CD4-positive, alpha-beta T cell treated with Interleukin-6 for 4 hours (primary cell): ENCODE measurements around the gene EIF1B.

Source experiments
- DNase-seq: peaks from one replicate; pipeline ENCODE4 v3.0.0-alpha.2; 2020; ENCODE audit warnings: mixed read lengths

EIF1B gene

DNA sequence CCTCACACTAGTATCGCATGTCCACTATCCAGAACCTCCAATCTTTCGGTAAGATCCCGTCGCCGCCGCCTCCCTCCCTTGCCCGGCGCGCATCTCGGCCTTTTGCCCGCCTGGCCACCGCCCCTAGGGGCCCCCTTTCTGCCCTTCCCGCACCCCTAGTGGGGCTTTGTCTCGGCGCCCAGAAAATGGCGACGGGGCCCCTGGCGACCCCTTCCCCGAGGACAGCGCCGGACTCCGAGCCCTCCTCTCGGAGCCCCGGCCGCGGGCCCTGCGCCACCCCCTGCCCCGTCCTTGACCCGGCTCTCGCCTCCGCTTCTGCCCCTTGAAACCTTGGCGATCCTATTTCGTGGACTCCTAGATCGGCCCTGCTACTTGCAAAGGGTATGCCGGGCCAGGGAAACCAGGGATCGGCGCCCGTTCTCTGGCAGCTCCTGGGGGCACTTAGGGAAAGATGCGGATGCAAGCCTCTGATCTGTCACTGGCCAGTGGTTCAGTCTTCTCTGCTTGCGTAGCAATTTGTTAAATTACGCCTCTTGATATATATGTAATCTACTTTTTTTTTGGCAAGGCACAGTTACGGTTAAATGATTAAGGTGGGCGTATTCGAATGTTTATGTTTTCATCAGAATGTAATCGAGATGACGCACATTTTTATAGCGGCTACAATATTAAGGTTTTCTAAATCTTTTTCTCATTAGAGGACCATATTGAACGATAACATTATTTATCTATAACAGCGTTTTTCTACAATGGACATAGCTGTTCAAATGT lies 603 bp downstream of the EIF1B start:
- no peak for DNase-seq

DNA sequence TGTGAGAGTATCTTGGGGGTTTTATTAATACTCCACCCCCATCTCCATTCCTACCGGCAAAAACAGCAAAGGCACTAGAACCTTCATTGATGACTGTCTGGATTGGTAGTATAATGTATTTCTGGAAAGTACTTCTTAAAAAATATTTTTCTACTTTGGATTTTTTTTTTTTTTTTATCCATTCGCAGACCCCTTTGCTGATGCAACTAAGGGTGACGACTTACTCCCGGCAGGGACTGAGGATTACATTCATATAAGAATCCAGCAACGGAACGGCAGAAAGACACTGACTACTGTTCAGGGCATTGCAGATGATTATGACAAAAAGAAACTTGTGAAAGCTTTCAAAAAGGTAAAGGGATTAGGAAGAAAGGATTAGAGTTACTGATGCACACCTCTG lies 1.2 kb downstream of the EIF1B start:
- DNase-seq: no peak

DNA sequence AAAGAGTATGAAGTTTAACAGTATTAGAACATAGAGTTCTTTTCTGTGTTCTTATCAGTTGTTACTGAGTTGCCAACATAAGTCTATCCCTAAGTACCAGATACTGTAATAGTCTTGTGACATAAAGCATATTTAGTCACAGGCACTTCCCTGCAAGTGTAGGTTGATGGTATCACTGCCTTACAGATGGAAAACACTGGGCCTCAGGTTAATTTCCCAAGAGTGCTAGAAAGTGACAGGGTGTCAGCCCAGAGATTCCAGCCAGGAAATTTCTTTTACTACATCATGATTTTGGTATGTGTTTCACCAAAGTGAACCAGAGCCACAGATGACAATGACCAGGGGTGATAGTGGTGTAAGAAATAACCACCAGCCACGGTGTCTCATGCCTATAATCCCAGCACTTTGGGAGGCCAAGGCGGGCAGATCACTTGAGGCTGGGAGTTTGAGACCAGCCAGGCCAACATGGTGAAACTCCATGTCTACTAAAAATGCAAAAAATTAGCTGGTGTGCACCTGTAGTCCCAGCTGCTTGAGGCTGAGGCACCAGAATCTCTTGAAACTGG lies 3.2 kb downstream of the EIF1B start:
- DNase-seq: no peak

DNA sequence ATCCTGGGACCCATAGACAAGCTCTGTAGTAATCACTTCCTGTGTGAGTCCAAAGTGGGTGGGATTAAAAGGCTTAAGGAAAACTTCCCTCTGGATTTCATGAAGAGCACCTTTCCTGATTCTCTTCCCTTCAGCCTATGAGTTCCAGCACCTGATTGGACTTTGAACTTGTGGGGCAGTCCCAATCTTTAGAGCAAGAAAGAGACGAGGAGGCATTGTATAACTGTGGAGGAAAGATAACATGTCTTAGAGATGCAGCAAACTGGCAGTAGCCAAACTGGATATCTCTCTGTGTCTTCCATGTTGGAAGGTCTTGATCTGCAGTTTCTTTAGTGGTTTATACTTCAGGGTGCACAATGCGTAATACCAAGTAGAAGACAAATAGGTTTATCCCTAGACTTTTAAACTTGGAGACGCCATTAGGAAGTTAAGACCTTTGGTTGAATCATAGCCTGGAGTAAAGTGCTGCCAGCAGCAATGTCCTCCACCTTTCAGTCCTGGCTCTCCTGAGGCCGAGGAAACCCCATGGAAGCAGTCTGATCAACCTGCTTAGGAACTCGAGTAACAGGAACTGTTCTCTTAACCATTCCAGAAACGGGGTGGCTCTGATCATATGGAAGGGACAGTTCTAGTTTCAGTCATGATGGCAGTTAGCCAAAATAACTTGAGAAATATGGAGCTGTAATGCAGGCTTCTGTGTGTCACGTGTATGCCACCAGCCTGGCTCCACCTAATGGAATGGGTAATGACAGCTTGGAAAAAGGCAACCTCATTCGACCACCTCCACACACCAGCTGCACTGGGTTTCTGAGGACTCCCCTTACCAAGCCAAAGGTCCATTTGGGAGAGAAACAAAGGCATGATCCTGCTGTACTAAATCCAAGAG lies 4.7 kb downstream of the EIF1B start:
- DNase-seq: no peak

DNA sequence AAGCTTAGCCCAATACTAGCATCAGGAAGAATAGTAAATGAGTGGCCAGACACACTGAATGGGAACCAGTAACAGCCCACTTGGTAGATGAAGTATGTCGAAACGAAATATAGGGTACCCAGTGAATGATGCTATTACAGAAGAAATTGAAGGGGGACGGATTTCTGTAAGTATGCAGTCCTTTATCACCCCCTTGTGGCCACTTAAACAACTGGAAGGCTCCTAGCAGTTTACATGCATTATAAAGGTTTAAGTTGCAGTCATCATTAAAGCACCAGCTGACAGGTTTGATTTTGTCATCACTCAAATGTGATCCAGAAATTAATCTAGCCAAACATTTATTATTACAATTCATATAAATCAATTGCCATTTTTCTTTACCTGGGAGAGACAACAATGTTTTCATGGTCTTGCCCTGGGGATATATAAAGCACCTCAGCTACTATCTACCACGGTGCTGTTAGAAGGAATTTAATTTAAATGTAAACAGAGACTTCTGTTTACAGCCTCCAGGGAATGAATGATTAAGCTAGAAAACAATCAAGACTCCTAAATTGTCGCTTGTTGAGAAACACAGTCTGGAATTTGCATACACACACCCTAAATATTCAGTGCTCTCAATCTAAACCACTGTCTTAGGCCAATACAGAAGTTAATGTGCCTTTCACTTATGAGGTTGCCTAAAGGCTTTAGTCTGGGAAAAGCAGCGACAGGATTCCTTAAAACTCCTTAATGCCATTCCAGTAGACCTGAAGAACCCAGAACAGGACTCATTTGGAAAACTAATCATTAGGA lies 7.8 kb downstream of the EIF1B start:
- peak; percentile 59 for DNase-seq

DNA sequence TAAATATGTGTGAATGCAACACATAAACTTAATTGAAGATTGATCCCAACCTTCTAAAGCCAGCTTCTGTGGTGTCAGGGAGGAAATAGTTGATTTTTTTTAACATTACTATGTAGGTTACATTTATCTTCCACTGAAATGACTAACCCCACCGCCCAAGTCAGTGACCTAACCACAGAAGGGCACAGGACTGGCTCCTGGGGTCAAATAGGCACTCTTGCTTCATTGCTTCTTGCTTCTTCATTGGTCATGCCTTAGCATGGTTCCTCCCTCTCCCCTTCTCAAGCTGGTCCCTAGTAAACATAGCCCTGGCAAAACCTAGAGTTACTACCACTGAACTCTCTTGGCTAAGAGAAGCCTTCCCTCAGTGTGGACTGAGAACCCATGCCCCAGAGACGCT lies 12.3 kb downstream of the EIF1B start:
- no peak for DNase-seq

DNA sequence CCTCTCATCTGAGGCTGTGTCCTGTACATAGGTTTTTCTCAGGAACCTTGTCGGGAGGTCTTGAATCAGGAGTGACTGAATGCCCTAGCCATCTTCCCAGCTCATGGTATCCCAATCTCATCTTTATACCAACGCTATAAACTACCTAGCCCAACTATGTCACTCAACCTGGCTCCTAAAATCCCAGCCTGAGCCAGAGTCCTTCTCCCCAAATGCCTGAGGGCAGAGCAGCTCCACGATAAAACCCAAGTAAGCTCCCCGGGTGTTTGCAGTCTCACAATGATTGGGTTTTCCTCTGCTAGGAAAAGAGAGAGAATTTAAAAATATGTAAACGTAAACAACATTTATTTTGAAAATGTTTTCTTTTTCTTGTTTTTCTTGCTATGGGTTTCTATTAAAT lies 14.4 kb downstream of the EIF1B start:
- DNase-seq: no peak

DNA sequence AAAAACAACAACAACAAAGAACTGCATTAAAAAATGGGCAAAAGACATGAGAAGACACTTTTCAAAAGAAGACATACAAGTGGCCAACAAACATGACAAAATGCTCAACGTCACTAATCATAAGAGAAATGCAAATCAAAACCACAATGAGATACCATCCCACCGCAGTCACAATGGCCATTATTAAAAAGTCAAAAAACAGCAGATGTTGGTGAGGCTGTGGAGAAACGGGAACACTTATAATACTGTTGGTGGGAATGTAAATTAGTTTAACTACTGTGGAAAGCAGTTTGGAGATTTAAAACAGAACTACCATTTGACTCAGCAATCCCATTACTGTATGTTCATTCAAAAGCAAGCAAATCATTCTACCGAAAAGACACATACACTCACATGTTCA lies 15.1 kb downstream of the EIF1B start:
- DNase-seq: no peak

DNA sequence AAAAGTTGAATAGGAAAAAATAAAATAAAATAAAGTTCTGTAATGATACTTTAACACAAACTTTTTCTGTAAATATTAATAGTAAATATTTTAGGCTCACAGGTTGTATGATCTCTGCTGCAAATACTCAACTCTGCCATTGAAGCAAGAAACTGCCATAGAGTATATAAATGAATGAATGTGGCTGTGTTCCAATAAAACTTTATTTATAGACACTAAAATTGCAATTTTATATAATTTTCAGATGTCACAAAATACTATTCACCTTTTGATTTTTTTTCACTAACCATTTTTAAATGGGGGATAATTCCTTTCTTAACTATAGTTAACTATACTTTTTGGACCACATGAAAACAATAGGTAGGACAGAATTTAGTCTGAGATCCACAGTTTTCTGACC lies 16.0 kb downstream of the EIF1B start:
- DNase-seq: no peak

DNA sequence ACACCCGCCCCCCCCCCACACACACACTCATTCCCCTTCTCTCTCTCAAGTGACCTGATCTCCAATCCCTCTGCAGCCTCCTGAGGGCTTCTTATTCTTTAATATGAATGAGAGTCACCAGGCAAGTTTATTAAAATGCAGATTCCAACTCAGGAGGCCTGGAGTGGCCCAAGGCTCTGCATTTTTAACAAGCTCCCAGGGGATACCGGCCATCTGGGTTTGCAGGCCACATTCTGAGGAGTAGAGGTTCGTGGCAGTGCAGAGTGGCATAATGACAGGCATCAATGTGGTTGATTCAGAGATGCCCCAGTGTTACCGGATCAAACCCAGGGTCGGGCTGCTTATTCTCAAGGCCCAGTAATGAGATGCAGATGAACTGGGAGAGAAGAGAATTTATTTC lies 18.9 kb downstream of the EIF1B start:
- no peak for DNase-seq

DNA sequence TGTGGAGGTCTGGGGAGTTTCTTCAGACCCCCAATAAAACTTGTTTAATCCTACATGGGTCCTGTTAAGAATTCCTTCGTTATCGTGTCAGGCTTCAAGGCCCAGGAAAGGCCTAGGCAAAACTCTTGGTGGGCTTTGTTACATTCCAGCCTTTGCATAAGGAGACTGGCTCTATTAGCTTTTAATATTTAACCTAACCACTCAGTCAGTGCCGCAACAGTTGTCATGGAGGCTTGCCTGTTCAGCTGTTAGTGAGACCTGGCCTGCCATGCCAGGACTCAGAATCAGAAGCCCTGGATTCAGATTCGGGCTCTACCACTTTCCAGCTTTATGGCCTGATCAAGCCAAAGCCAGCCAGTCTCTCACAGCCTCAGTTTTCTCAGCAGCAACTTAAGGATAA lies 19.6 kb downstream of the EIF1B start:
- no peak for DNase-seq

DNA sequence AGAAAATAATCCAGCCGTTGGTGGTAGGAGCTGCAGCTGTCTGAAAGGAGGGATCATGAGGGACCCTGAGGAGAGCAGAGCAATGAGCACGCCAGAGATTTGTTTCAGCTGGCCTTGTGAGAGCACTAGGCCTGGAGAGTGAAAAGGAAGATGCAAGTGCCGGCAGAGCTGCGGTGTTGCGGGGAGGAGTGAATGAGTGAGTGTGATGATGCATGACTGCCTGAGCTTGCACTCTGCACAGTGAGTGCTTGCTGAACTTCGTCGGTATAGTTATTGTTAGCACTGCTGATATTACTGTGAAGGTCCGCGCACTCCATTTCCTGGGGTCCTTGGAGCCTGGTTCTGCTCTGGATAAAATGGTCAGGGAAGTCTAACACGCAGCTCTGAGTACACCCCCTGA lies 23.2 kb downstream of the EIF1B start:
- DNase-seq: no peak

DNA sequence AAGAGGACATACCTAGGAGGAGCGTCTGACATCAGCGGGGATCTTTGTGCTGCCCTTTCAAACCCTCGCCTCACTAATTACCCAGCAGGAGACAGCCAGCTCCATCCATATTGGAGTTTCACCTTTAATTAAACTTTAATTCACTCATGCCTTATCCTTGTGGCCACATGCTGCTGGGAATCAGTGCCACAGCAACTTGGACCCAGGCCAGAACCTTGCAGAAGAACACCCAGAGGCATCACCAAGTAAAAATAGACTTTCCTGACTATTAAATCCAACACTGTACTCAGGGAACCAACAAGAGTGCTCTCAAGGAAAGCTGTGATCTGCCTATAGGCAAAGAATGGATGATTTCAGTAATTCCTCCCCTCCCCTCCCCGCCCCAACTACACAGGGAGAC lies 23.9 kb downstream of the EIF1B start:
- no peak for DNase-seq

DNA sequence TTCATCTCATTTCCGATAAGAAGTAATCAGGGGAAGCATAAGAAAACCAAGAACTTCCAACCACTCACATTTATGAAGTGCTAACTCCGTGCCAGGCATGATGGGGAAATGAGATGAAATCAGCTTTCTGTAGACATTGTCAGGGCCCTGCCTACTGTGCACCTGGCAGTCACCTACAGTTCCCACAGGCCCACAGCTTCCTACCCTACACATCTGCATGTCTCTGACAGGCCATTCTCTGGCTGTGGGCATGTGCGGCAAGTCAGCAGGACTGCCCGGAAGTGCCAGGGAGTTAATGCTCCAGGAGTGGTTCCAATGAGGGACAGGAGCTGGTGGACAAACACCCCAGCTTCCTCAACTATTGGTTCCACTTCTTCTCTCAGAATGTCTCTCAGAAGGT lies 24.3 kb downstream of the EIF1B start:
- no peak for DNase-seq

DNA sequence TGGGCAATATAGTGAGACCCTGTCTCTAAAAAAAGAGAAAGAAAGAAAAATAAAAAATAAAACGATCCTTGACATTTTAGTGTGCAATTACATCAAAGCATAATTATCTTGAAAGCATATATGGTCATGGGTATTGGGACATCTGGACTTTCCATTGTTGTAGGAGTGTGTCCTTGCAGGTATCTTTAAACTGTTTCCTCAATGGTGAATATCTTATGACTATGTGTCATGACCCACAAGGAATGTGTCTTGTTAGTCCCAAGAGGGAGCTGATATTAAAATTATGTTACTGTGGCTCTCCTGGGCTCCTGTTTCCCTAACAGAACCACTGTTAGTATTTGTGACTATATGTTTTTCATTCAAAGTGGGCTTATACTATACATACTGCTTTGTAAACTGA lies 26.6 kb downstream of the EIF1B start:
- DNase-seq: no peak

DNA sequence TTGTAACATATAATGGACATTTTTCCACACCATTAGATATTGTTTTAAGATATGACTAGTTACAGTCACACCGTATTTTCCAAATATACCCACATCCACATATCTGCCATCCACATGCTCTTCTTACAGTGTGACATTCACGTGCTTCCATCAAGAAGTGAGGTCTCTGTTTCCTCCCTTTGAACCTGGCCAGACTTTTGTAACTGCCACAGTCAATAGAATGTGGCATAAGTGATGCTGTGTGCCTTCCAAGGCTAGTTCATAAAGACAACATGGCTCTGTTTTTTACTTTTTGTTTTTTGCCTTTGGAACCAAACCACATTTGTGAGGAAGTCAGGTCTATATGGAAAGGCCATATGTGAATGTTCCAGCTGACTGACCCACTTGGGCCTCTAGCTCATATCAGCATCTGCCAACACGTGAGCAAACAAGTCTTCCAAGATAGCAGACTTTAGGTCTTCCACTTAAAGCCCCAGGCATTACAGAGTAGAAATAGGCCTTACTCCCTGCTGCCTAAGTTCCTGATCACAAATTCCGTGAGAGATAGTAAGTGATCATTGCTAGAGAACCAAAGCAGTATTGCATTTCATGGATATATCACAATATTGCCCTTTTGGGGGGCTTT lies 27.1 kb downstream of the EIF1B start:
- DNase-seq: no peak

DNA sequence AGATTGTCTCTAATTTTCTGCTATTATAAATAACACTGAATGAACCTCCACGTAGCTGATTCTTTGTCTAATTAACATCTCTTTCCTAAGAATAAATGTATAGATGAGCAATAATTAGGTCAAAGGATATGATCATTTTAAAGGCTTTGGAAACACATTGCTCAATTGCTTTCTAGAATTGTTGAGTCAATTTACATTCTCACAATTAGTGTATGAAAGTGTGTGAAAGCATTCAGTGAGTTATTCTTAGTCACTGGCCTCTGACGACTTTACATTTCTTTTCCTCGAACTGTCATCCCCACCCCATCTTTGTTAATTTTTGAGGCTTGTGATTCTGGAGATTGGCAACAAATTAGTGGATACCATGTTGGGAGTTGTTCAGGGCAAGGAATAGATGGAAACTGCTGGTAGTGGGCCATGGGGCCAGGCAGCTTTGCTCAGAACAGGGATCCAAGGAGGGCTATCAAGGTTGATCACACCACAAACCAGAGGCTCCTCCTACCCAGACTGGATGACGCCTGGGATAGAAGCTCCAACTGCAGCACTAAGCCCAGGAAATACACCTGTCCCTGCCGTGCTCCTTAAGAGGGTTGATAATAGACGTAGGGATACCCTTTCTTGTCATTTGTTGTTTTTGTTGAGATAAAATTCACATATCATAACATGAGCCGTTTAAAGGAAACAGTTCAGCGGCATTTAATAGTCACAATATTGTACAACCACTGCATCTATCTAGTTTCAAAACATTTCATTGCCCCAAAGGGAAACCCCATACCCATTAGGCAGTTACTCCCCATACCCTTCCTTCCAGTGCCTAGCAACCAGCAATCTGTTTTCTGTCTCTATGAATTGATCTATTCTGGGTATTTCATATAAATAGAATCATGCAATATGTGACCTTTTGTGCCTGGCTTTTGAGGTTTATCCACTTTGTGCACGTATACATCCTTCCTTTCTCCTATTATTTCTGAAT lies 27.9 kb downstream of the EIF1B start:
- DNase-seq: no peak

DNA sequence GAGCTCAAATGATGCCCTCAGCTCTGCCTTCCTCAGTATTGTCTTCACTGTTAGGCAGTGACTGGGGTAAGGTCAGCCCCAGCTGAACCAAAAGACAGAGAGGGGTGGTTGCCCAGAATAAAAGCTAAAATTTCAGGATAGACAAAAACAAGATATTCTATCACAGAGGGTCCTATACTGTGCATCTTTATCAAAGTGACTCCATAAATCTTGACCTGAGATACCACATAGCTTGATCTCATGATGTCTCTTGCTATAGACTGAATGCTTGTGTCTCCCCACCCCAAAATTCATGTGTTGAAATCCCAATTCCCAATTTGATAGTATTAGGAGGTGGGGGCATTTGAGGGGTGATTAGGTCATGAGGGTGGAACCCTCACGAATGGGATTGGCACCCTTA lies 30.4 kb downstream of the EIF1B start:
- DNase-seq: no peak

DNA sequence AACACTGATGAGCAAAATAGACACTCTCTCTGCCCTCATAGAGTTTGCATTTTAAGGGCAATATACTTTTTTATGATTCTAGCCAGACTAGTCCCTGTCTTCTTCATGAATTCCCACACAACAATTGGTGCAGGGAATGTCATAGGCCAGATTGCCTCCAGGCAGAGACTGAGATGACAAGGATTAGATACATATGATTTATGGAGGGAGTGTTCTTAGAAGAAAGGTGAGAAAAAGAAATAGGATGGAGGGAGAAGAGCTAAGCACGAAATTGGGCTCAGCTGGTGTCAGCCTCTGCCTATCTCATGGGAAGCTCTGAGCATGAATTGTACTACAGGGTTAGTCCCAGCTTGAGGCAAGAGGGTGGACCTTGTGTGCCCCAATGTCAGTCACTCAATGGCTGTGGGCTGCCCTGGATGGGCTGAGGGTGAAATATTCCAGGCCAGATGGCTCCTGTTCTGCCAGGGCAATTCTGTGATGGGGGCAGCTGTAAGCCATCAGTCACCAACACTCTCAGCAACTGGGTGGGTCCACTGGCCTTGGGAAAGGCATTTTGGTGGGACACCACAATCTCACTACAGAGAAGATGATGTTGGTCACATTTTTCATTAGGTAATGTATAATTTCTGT lies 31.1 kb downstream of the EIF1B start:
- no peak for DNase-seq

DNA sequence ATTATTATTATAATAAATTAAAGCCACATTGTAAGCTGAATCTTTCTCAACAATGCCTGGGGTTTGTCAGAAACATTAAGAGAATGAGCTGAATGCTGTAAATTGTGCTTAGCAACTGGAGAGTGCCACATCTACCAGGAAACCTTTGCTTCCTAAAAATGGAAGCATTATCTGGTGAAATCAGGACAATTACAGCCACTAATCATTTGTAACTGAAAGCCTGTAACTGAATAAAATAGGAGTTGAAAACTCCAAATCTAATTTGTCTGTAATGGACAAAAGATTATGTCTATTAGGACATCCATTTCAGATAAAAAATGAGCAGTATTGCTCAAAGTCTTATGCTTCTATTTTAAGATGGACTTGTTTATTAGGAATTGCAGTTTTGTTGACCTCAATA lies 32.2 kb downstream of the EIF1B start:
- DNase-seq: no peak

DNA sequence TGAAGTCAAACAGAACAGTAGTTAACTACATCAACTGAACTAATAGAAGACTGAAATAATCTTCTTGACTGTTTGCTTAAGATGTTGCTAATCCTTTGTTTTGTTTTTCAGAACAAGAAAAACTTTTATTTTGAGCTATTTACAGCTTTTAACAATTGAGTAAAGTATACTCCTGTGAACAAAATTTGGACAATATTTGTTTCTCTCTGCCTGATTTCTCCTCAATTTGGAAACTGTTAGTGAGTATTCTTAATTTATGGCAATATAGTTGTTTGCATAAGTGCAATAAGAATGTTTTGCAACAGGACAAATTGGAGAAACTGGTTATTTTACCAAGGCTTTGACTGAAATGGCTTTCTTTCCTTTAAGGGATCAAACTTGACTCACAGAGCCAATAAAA lies 41.0 kb downstream of the EIF1B start:
- DNase-seq: no peak
